ENCODE data around the gene SLC4A1AP. TPM values are rescaled to one million over a fixed set of nuclear protein-coding genes. Genes with fewer than 3 reads are reported as not detected.

Gene SLC4A1AP
- total RNA-seq, 1 donor, result 31.1 TPM

GRCh38 chr2:27728081-27728858 is 64.6 kb downstream of the SLC4A1AP start:
- no peak for DNase-seq (ENCODE audit: low read depth)
- TF ChIP-seq CTCF (IDR thresholded peaks at IDR 0.05; ENCODE audit: insufficient read depth, low read depth, low read length), result no peak
- no peak overlapping the region for H3K4me3 ChIP-seq (ENCODE audit: low read depth, low read length)

- no peak for TF ChIP-seq CTCF (IDR thresholded peaks at IDR 0.05; ENCODE audit: insufficient read depth, low read depth, low read length)
- H3K4me3 ChIP-seq (ENCODE audit: low read depth, low read length), result no peak overlapping the region
- DNase-seq (ENCODE audit: low read depth), result no peak
These were observed 65.5 kb downstream of the SLC4A1AP start for GRCh38 chr2:27729198-27729597.

- no peak for TF ChIP-seq CTCF (IDR thresholded peaks at IDR 0.05; ENCODE audit: insufficient read depth, low read depth, low read length)
- DNase-seq (ENCODE audit: low read depth), result no peak
- no peak overlapping the region for H3K4me3 ChIP-seq (ENCODE audit: low read depth, low read length)
These were observed 65.9 kb downstream of the SLC4A1AP start for GRCh38 chr2:27729614-27730013.

- no peak for DNase-seq (ENCODE audit: low read depth)
These were observed 66.6 kb downstream of the SLC4A1AP start for GRCh38 chr2:27730261-27730662.

GRCh38 chr2:27730980-27731691 is 67.4 kb downstream of the SLC4A1AP start:
- no peak for TF ChIP-seq CTCF (IDR thresholded peaks at IDR 0.05; ENCODE audit: insufficient read depth, low read depth, low read length)
- H3K4me3 ChIP-seq (ENCODE audit: low read depth, low read length), result no peak overlapping the region
- DNase-seq (ENCODE audit: low read depth), result no peak

More at GRCh38 chr2:27730261-27730662, 66.6 kb downstream of the SLC4A1AP start:
- H3K4me3 ChIP-seq (ENCODE audit: low read depth, low read length), result no peak overlapping the region
- TF ChIP-seq CTCF (IDR thresholded peaks at IDR 0.05; ENCODE audit: insufficient read depth, low read depth, low read length), result no peak

- DNase-seq (ENCODE audit: low read depth), result no peak
- no peak overlapping the region for H3K4me3 ChIP-seq (ENCODE audit: low read depth, low read length)
- TF ChIP-seq CTCF (IDR thresholded peaks at IDR 0.05; ENCODE audit: insufficient read depth, low read depth, low read length), result no peak
These were observed 70.6 kb downstream of the SLC4A1AP start for GRCh38 chr2:27734305-27734704.

Data from fibroblast of villous mesenchyme (primary cell).